HCT116 (cell line): ENCODE measurements around the gene CDC42BPB. TPM values are rescaled to one million over a fixed set of nuclear protein-coding genes. Genes with fewer than 3 reads are reported as not detected.

Experiments
- ATAC-seq: fragments of 200-7000 bp; cut with Tn5 transposase; 2 replicates; pipeline ENCODE4 v1.9.1; 2020; ENCODE audit warnings: mild to moderate bottlenecking, moderate library complexity
- BruUV-seq: library from RNA; stranded (reverse); fragments of 400-500 nt; replicated peaks from 2 replicates; lab custom pipeline; 2021; lab: Mats Ljungman, UMichigan
- CTCF ChIA-PET: fragments of 300-600 bp; sonication (Branson Sonifier 250); formaldehyde crosslinking; loops from one replicate; lab custom pipeline; 2021; ENCODE audit warnings: antibody characterized with exemption; lab: Charles Lee
- POLR2A ChIA-PET: fragments of 300-600, 350-600 bp; sonication (Branson Sonifier 250); formaldehyde crosslinking; loops from one replicate; lab custom pipeline; 2021; ENCODE audit warnings: antibody characterized with exemption; lab: Charles Lee
- RAD21 ChIA-PET, 2 experiments: fragments of 300-600 bp; sonication (Branson Sonifier 250); formaldehyde crosslinking; loops; one replicate each; lab custom pipeline; 2023; ENCODE audit warnings: low total read pairs in 2 of 2; ENCODE audit not compliant: uncharacterized antibody in 2 of 2, unreplicated experiment in 2 of 2, low non-redundant PET in 1 of 2; lab: Charles Lee
- DNase-seq: peaks from one replicate; pipeline ENCODE4 v3.0.0-alpha.2; 2010; ENCODE audit warnings: low read depth, low spot score
- H2AFZ ChIP-seq: fragments of 200-600 bp; shearing (Covaris generic), sonication (generic); 2 replicates; pipeline ENCODE4 v1.6.1; 2017; ENCODE audit warnings: low read depth, mixed run types, mixed read lengths, antibody characterized with exemption, low read length; ENCODE audit not compliant: poor library complexity, severe bottlenecking
- H3K27ac ChIP-seq: 2 replicates; pipeline ENCODE4 v1.5.1; 2012; ENCODE audit warnings: low read depth, low read length
- H3K27me3 ChIP-seq: fragments of 200-600 bp; sonication (generic); 2 replicates; pipeline ENCODE4 v1.6.1; 2016; ENCODE audit warnings: mixed run types, low read length, mixed read lengths; ENCODE audit not compliant: insufficient read depth
- H3K36me3 ChIP-seq, 2 experiments: fragments of 200-500 bp in 1 of 2; fragments of 200-600 bp in 1 of 2; sonication (Bioruptor generic) in 1 of 2; sonication (generic) in 1 of 2; 2 replicates each; pipeline versions ENCODE4 v1.5.1 to v1.6.1; 2014 to 2016; ENCODE audit warnings: low read length in 2 of 2, inconsistent platforms in 1 of 2, mixed read lengths in 1 of 2, mixed run types in 1 of 2; ENCODE audit not compliant: insufficient read depth in 2 of 2, control insufficient read depth in 1 of 2
- H3K4me1 ChIP-seq, 2 experiments: fragments of 200-600 bp in 1 of 2; sonication (generic) in 1 of 2; 2 replicates each; pipeline versions ENCODE4 v1.5.1 to v1.6.1; 2012 to 2017; ENCODE audit warnings: low read length in 2 of 2, inconsistent platforms in 1 of 2, mild to moderate bottlenecking in 1 of 2, mixed read lengths in 1 of 2, mixed run types in 1 of 2, moderate library complexity in 1 of 2; ENCODE audit not compliant: insufficient read depth in 2 of 2, control insufficient read depth in 1 of 2
- H3K4me2 ChIP-seq: fragments of 200-600 bp; sonication (generic); 2 replicates; pipeline ENCODE4 v1.6.1; 2017; ENCODE audit warnings: mixed run types, low read length, mixed read lengths
- H3K4me3 ChIP-seq, 2 experiments: fragments of 200-600 bp in 1 of 2; sonication (generic) in 1 of 2; replicated peaks in 1 of 2; 2 replicates each; pipeline ENCODE4 v1.5.1; 2011 to 2016; ENCODE audit warnings: low read length in 2 of 2, control low read depth in 1 of 2, low read depth in 1 of 2, mild to moderate bottlenecking in 1 of 2, mixed read lengths in 1 of 2, mixed run types in 1 of 2
- H3K79me2 ChIP-seq: fragments of 200-600 bp; sonication (generic); 2 replicates; pipeline ENCODE4 v1.6.1; 2017; ENCODE audit warnings: mild to moderate bottlenecking, mixed run types, low read length, moderate library complexity, mixed read lengths; ENCODE audit not compliant: insufficient read depth
- H3K9ac ChIP-seq: fragments of 200-600 bp; sonication (generic); 2 replicates; pipeline ENCODE4 v1.6.1; 2016; ENCODE audit warnings: low read length, mixed read lengths
- H3K9me2 ChIP-seq: fragments of 200-600 bp; sonication (generic), shearing (Covaris generic); 2 replicates; pipeline ENCODE4 v1.6.1; 2017; ENCODE audit warnings: mixed run types, mild to moderate bottlenecking, moderate library complexity; ENCODE audit not compliant: insufficient read depth
- H3K9me3 ChIP-seq, 2 experiments: fragments of 200-500 bp in 1 of 2; fragments of 200-600 bp in 1 of 2; sonication (Bioruptor generic) in 1 of 2; sonication (generic) in 1 of 2; 2 replicates each; pipeline ENCODE4 v1.6.1; 2014 to 2017; ENCODE audit warnings: low read length in 2 of 2, mixed read lengths in 2 of 2, inconsistent platforms in 1 of 2, low read depth in 1 of 2, mild to moderate bottlenecking in 1 of 2, mixed run types in 1 of 2, moderate library complexity in 1 of 2; ENCODE audit not compliant: control insufficient read depth in 1 of 2, insufficient read depth in 1 of 2
- H4K20me1 ChIP-seq: fragments of 200-600 bp; sonication (generic), shearing (Covaris generic); 2 replicates; pipeline ENCODE4 v1.6.1; 2017; ENCODE audit warnings: mixed run types, mild to moderate bottlenecking, moderate library complexity; ENCODE audit not compliant: insufficient read depth
- CBX3 ChIP-seq: IDR thresholded peaks from 2 replicates; pipeline ENCODE4 v1.6.1; 2012; ENCODE audit warnings: low read depth
- CEBPB ChIP-seq: IDR thresholded peaks from 2 replicates; pipeline ENCODE4 v1.6.1; 2012; ENCODE audit warnings: low read depth
- EZH2phosphoT487 ChIP-seq: fragments of 200-600 bp; IDR thresholded peaks from 2 replicates; pipeline ENCODE4 v1.6.1; 2018; ENCODE audit warnings: antibody characterized with exemption, borderline replicate concordance
- FOSL1 ChIP-seq: IDR thresholded peaks from 2 replicates; pipeline ENCODE4 v1.6.1; 2012; ENCODE audit warnings: low read depth
- RAD21 ChIP-seq: IDR thresholded peaks from 2 replicates; pipeline ENCODE4 v1.6.1; 2012; ENCODE audit warnings: low read depth, mild to moderate bottlenecking
- SIN3A ChIP-seq: IDR thresholded peaks from 2 replicates; pipeline ENCODE4 v1.6.1; 2012; ENCODE audit warnings: low read depth
- YY1 ChIP-seq: IDR thresholded peaks from 2 replicates; pipeline ENCODE4 v1.6.1; 2011; ENCODE audit warnings: low read length, low read depth, moderate library complexity, mild to moderate bottlenecking; ENCODE audit not compliant: insufficient replicate concordance; ENCODE audit errors: extremely low read depth
- ZNF274 ChIP-seq: fragments of 200-500 bp; sonication (Bioruptor generic); IDR thresholded peaks from 2 replicates; pipeline ENCODE4 v1.6.1; 2014; ENCODE audit warnings: mild to moderate bottlenecking, low read depth, low read length, inconsistent platforms
- intact Hi-C: fragments of 100-400 bp; cut with micrococcal nuclease; formaldehyde crosslinking; loops from 2 replicates; pipeline ENCODE4 v1.10.0; 2022
- total RNA-seq: library from RNA; stranded (reverse); gene quantifications from one replicate; pipeline ENCODE4 v1.2.1, GENCODE V29; 2021; ENCODE audit not compliant: unreplicated experiment
- TF ChIP-seq, protein P1 (sequence below): IDR thresholded peaks from 2 replicates; pipeline ENCODE4 v1.6.1; 2011; ENCODE audit warnings: mild to moderate bottlenecking, low read length, moderate library complexity; ENCODE audit not compliant: insufficient replicate concordance; ENCODE audit errors: extremely low read depth
- TF ChIP-seq, protein P2 (sequence below): IDR thresholded peaks from 2 replicates; pipeline ENCODE4 v1.6.1; 2012; ENCODE audit warnings: low read depth

The CDC42BPB gene
- total RNA-seq, 1 experiment from 2014 or later = 85.6 TPM

DNA sequence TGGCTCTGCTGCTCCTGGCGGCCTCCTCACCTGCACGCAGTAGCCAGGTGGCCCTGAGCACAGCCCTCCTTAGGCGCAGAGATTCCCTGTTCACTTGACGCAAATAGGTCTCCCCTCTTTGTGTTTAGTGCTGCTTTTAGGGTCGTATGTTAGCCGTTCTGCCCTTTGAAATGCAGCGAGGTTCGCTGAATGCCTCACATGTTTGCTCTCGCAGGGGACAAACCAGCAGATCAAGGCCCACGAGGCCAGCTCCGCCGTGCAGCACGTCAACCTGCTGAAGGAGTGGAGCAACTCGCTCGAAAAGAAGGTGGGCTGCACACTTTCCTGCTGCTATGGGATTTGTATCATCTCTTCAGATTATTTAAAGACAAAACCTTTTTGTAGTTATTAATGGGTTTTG, 166.2 kb downstream of the CDC42BPB start:
- H2AFZ ChIP-seq = no peak overlapping the region
- ChIA-PET RAD21 (no interaction called here), POLR2A (no interaction called here), CTCF (no interaction called here)
- H3K36me3 ChIP-seq = peaks cover 4 to 29% of the 10 kb centered on the region in 2 experiments; a peak in 3 of 4 replicates
- no peaks in the 10 kb centered on the region for H3K79me2 ChIP-seq
- H3K4me2 ChIP-seq = no peak overlapping the region
- ATAC-seq (no peak), DNase-seq (no peak)
- H3K9ac ChIP-seq = no peak overlapping the region
- H3K27ac ChIP-seq = no peak overlapping the region
- H4K20me1 ChIP-seq = no peaks in the 10 kb centered on the region
- no peak overlapping the region for H3K4me3 ChIP-seq
- no TSS peak for BruUV-seq
- no peaks in the 10 kb centered on the region for H3K9me2 ChIP-seq
- intact Hi-C loops = no loop called here
- TF ChIP-seq FOSL1 (no peak), SIN3A (no peak), CEBPB (no peak), CBX3 (no peak), YY1 (no peak), ZNF274 (no peak), EZH2phosphoT487 (no peak), RAD21 (no peak)
- TF ChIP-seq, protein P1, sequence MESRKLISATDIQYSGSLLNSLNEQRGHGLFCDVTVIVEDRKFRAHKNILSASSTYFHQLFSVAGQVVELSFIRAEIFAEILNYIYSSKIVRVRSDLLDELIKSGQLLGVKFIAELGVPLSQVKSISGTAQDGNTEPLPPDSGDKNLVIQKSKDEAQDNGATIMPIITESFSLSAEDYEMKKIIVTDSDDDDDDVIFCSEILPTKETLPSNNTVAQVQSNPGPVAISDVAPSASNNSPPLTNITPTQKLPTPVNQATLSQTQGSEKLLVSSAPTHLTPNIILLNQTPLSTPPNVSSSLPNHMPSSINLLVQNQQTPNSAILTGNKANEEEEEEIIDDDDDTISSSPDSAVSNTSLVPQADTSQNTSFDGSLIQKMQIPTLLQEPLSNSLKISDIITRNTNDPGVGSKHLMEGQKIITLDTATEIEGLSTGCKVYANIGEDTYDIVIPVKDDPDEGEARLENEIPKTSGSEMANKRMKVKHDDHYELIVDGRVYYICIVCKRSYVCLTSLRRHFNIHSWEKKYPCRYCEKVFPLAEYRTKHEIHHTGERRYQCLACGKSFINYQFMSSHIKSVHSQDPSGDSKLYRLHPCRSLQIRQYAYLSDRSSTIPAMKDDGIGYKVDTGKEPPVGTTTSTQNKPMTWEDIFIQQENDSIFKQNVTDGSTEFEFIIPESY = no peak
- TF ChIP-seq, protein P2, sequence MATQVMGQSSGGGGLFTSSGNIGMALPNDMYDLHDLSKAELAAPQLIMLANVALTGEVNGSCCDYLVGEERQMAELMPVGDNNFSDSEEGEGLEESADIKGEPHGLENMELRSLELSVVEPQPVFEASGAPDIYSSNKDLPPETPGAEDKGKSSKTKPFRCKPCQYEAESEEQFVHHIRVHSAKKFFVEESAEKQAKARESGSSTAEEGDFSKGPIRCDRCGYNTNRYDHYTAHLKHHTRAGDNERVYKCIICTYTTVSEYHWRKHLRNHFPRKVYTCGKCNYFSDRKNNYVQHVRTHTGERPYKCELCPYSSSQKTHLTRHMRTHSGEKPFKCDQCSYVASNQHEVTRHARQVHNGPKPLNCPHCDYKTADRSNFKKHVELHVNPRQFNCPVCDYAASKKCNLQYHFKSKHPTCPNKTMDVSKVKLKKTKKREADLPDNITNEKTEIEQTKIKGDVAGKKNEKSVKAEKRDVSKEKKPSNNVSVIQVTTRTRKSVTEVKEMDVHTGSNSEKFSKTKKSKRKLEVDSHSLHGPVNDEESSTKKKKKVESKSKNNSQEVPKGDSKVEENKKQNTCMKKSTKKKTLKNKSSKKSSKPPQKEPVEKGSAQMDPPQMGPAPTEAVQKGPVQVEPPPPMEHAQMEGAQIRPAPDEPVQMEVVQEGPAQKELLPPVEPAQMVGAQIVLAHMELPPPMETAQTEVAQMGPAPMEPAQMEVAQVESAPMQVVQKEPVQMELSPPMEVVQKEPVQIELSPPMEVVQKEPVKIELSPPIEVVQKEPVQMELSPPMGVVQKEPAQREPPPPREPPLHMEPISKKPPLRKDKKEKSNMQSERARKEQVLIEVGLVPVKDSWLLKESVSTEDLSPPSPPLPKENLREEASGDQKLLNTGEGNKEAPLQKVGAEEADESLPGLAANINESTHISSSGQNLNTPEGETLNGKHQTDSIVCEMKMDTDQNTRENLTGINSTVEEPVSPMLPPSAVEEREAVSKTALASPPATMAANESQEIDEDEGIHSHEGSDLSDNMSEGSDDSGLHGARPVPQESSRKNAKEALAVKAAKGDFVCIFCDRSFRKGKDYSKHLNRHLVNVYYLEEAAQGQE = no peak
- no peaks in the 10 kb centered on the region for H3K27me3 ChIP-seq
- H3K9me3 ChIP-seq = no peaks in the 10 kb centered on the region
- H3K4me1 ChIP-seq = no peaks in the 10 kb centered on the region
